Erythroblast (primary cell): ENCODE data around the gene CHN1.

Source experiments
- GATA1 ChIP-seq: IDR thresholded peaks from 2 replicates; pipeline ENCODE4 v1.6.1; 2011; ENCODE audit warnings: low read depth, mild to moderate bottlenecking, control low read depth, low read length, moderate library complexity
- POLR2A ChIP-seq: IDR thresholded peaks from 2 replicates; pipeline ENCODE4 v1.6.1; 2011; ENCODE audit warnings: mild to moderate bottlenecking, low read length

DNA sequence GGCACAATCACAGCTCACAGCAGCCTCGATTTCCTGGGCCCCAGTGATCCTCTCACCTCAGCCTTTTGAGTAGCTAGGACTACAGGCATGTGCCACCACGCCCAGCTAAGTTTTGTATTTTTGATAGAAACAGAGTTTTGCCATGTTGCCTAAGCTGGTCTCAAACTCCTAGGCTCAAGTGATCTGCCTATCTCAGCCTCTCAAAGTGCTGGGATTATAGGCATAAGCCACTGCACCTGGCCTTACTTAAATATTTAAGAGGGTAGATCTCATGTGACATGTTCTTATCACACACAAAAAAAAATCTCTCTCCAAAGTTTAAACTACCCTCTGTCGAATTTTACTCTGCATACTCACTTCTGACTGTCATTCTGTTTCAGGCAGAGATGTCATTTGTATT is 165.5 kb downstream of the CHN1 start:
- TF ChIP-seq POLR2A (no peak), GATA1 (no peak)
